ENCODE data around the gene GLI1.

The GLI1 gene

DNA sequence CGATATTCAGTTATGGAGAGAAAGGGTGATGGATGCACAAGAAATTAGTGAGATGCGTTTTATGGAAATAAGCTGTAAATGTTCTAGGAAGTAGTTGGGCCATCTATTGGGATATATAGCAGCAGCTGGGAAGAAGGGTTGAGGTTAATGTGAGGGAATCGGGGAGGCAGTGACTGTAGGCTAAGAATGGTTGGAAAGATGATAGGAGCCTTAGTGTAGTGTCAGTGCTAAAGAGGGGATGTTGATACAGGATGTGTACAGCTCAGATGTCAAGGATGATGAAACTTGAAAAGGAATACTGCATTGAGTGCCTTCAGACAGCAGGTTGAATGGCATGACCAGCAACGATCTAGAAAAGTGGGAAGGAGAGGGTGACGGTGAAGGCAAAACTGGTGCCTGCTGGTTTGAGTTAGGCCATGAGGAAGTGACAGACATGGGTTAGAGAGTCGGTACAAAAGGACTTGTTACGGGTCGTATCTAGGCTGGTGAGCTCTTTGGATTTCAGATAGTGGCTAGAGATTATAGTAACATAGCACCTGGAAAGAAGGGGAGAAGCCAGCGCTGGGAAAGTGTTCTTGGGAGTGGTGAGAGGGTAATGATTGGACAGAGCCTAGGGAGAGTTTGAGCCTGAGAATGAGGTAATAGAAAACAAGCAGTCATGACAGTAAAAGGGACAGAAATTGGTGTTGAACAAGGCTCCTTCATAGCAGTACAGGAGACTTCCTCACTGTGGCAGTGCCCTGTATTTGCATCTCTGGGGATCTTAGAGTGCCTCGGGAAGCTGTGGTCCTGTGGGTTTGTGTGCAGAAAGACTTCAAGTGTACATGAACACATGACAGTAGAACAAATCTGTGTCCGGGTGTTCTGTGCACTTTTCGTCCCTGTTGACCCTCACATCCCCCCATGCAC is 37.9 kb downstream of the GLI1 start:
- no peak for TF ChIP-seq CTCF (IDR thresholded peaks at IDR 0.05)

DNA sequence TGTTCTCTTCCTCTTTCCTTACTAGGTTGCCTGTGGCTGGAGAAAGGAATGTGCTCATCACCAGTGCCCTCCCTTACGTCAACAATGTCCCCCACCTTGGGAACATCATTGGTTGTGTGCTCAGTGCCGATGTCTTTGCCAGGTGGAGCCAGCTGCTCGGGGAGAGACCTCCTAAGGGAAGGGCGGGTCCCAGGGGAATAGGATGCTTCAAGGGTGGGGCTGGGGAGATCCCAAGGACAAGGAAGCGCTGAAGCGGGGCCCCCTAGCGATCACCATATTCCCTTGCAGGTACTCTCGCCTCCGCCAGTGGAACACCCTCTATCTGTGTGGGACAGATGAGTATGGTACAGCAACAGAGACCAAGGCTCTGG is 38.5 kb downstream of the GLI1 start:
- TF ChIP-seq CTCF (IDR thresholded peaks at IDR 0.05): no peak

DNA sequence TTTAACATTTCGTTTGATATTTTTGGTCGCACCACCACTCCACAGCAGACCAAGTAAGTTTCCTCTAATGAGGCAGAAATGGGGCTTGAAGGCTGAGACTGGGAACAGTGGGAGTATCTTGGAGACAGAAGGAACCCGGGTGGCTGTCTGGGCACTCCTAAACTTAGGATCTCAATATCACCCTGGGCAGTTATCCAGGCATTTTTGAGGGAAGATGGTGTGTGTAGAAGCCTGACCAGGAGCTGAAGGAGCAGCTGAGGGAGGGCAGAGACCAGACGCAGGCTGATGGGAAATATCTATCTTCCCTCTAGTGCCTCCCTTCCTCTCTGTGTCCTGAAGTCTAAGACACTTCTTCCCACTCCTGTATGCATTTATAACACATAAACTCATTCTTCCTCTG is 39.0 kb downstream of the GLI1 start:
- no peak for TF ChIP-seq CTCF (IDR thresholded peaks at IDR 0.05)

DNA sequence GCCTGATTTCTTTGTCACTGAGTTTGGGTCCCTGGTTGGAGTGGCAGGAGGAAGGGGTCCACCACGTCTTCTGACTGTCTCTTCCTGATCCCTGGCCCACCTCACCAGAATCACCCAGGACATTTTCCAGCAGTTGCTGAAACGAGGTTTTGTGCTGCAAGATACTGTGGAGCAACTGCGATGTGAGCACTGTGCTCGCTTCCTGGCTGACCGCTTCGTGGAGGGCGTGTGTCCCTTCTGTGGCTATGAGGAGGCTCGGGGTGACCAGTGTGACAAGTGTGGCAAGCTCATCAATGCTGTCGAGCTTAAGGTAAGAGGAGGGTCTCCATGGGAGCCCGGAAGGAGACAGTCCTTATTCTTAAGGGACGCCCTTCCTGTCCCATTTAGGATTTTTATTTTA is 40.6 kb downstream of the GLI1 start:
- TF ChIP-seq CTCF (IDR thresholded peaks at IDR 0.05): no peak

GRCh38 chr12:57511161-57511560 is 51.6 kb downstream of the GLI1 start:
- TF ChIP-seq CTCF (IDR thresholded peaks at IDR 0.05): no peak

- TF ChIP-seq CTCF (IDR thresholded peaks at IDR 0.05): no peak
These were observed 52.2 kb downstream of the GLI1 start for GRCh38 chr12:57511588-57512325.

DNA sequence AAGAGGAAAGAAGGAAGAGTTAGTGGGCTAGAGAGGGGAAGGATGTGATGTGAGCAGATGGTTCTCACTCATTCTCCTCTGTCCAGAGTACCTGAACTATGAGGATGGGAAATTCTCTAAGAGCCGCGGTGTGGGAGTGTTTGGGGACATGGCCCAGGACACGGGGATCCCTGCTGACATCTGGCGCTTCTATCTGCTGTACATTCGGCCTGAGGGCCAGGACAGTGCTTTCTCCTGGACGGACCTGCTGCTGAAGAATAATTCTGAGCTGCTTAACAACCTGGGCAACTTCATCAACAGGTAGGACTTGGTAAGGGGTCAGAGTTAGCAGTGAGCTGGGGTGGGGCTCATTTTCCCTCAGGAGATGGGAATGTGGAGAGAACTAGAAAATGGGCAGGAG is 53.1 kb downstream of the GLI1 start:
- no peak for TF ChIP-seq CTCF (IDR thresholded peaks at IDR 0.05)

All from LNCAP (cell line).